Skeletal muscle tissue (tissue), 4 donors: ENCODE measurements around the gene PRR3. TPM values are rescaled to one million over a fixed set of nuclear protein-coding genes. Genes with fewer than 3 reads are reported as not detected.
"Not testable (repeated sequence)": the region's sequence is repeated elsewhere in the genome, so short reads cannot be mapped to it uniquely, and the experiment has no call there.

ENCODE experiments used
- H3K27ac ChIP-seq: one replicate; pipeline ENCODE4 v1.7.0; 2013; ENCODE audit warnings: mild to moderate bottlenecking, low read depth, low read length, inconsistent platforms
- H3K27me3 ChIP-seq, 3 donors: one replicate each; pipeline ENCODE4 v1.7.0; 2013; ENCODE audit warnings: low read length in 3 of 3; ENCODE audit not compliant: control insufficient read depth in 3 of 3, insufficient read depth in 3 of 3
- H3K36me3 ChIP-seq, 3 donors: one replicate each; pipeline ENCODE4 v1.7.0; 2013; ENCODE audit warnings: low read length in 3 of 3; ENCODE audit not compliant: control insufficient read depth in 3 of 3, insufficient read depth in 3 of 3
- H3K4me1 ChIP-seq, 3 donors: one replicate each; pipeline ENCODE4 v1.7.0; 2013; ENCODE audit warnings: low read length in 3 of 3, mild to moderate bottlenecking in 3 of 3; ENCODE audit not compliant: control insufficient read depth in 3 of 3, insufficient read depth in 3 of 3
- H3K4me3 ChIP-seq, 3 donors: one replicate each; pipeline ENCODE4 v1.7.0; 2013; ENCODE audit warnings: low read length in 3 of 3
- H3K9ac ChIP-seq, 3 donors: one replicate each; pipeline ENCODE4 v1.7.0; 2013; ENCODE audit warnings: low read length in 3 of 3, mild to moderate bottlenecking in 3 of 3, moderate library complexity in 2 of 3, low read depth in 1 of 3
- H3K9me3 ChIP-seq, 3 donors: one replicate each; pipeline ENCODE4 v1.7.0; 2013; ENCODE audit warnings: low read length in 3 of 3; ENCODE audit not compliant: control insufficient read depth in 3 of 3
- total RNA-seq: library from RNA; depleted of rRNA; stranded (reverse); fragments of >200 nt; gene quantifications from one replicate; pipeline ENCODE4 v1.2.3, GENCODE V29; 2014
- donor health status: Osteomylitis.

The PRR3 gene
- total RNA-seq, 1 donor from 2014 or later: 3.7 TPM

GRCh38 chr6:30591008-30591407 lies 33.9 kb downstream of the PRR3 start:
- H3K36me3 ChIP-seq: peaks cover 26 to 58% (median 55%) of the 10 kb centered on the region in 3 donors
- H3K27me3 ChIP-seq: no peaks in the 10 kb centered on the region
- no peaks in the 10 kb centered on the region for H3K9me3 ChIP-seq
- H3K27ac ChIP-seq: peak overlapping the region; percentile 36
- H3K4me3 ChIP-seq: no peak overlapping the region
- peaks cover 0 to 6% (median 0%) of the 10 kb centered on the region in 3 donors for H3K4me1 ChIP-seq
- peak overlapping the region in 1 of 3 donors; percentile 33 for H3K9ac ChIP-seq

- Histone ChIP-seq H3K27me3 (no peaks in the 10 kb centered on the region), H3K4me3 (no peak overlapping the region), H3K9ac (no peak overlapping the region), H3K9me3 (no peaks in the 10 kb centered on the region), H3K36me3 (peaks cover 21 to 48% (median 45%) of the 10 kb centered on the region in 3 donors), H3K4me1 (peaks cover 0 to 6% (median 0%) of the 10 kb centered on the region in 3 donors), H3K27ac (no peak overlapping the region)
Measured at GRCh38 chr6:30592287-30592686, 35.2 kb downstream of the PRR3 start.

- H3K27ac ChIP-seq, H3K27me3 ChIP-seq, H3K9me3 ChIP-seq, H3K4me3 ChIP-seq, H3K4me1 ChIP-seq: not testable (repeated sequence)
- Histone ChIP-seq H3K36me3 (peaks cover 19 to 30% (median 30%) of the 10 kb centered on the region in 3 donors), H3K9ac (peak overlapping the region in 1 of 3 donors; percentile 57)
Measured at GRCh38 chr6:30597315-30598144, 40.4 kb downstream of the PRR3 start.

GRCh38 chr6:30598912-30599624 lies 42.0 kb downstream of the PRR3 start:
- Histone ChIP-seq H3K4me3 (no peak overlapping the region), H3K27me3 (no peaks in the 10 kb centered on the region), H3K4me1 (no peaks in the 10 kb centered on the region), H3K9ac (no peak overlapping the region), H3K27ac (no peak overlapping the region), H3K9me3 (no peaks in the 10 kb centered on the region), H3K36me3 (peaks cover 34 to 44% (median 43%) of the 10 kb centered on the region in 3 donors)

GRCh38 chr6:30599625-30600324 lies 42.7 kb downstream of the PRR3 start:
- H3K36me3 ChIP-seq: peaks cover 41 to 44% (median 43%) of the 10 kb centered on the region in 3 donors
- no peak overlapping the region for H3K27ac ChIP-seq
- no peaks in the 10 kb centered on the region for H3K4me1 ChIP-seq

GRCh38 chr6:30600451-30600961 lies 43.4 kb downstream of the PRR3 start:
- Histone ChIP-seq H3K9ac (no peak overlapping the region), H3K4me3 (no peak overlapping the region), H3K36me3 (peaks cover 48 to 50% (median 49%) of the 10 kb centered on the region in 3 donors), H3K27ac (no peak overlapping the region), H3K4me1 (no peaks in the 10 kb centered on the region), H3K9me3 (no peaks in the 10 kb centered on the region), H3K27me3 (no peaks in the 10 kb centered on the region)

More at GRCh38 chr6:30599625-30600324, 42.7 kb downstream of the PRR3 start:
- Histone ChIP-seq H3K27me3 (no peaks in the 10 kb centered on the region), H3K9me3 (no peaks in the 10 kb centered on the region), H3K4me3 (no peak overlapping the region), H3K9ac (no peak overlapping the region)

GRCh38 chr6:30601436-30601814 lies 44.3 kb downstream of the PRR3 start:
- Histone ChIP-seq H3K27ac (no peak overlapping the region), H3K4me3 (no peak overlapping the region), H3K27me3 (no peaks in the 10 kb centered on the region), H3K9me3 (no peaks in the 10 kb centered on the region), H3K4me1 (no peaks in the 10 kb centered on the region), H3K36me3 (peaks cover 55 to 58% (median 57%) of the 10 kb centered on the region in 3 donors), H3K9ac (no peak overlapping the region)

- Histone ChIP-seq H3K27me3 (no peaks in the 10 kb centered on the region), H3K4me3 (no peak overlapping the region), H3K27ac (no peak overlapping the region), H3K9me3 (no peaks in the 10 kb centered on the region), H3K9ac (no peak overlapping the region), H3K36me3 (peaks cover 61 to 64% (median 63%) of the 10 kb centered on the region in 3 donors), H3K4me1 (no peaks in the 10 kb centered on the region)
Measured at GRCh38 chr6:30601815-30602641, 44.9 kb downstream of the PRR3 start.

- peaks cover 75 to 82% (median 79%) of the 10 kb centered on the region in 3 donors for H3K36me3 ChIP-seq
- no peaks in the 10 kb centered on the region for H3K4me1 ChIP-seq
- H3K9me3 ChIP-seq: no peaks in the 10 kb centered on the region
- no peaks in the 10 kb centered on the region for H3K27me3 ChIP-seq
- no peak overlapping the region for H3K9ac ChIP-seq
- no peak overlapping the region for H3K4me3 ChIP-seq
- H3K27ac ChIP-seq: no peak overlapping the region
Measured at GRCh38 chr6:30603961-30604360, 46.9 kb downstream of the PRR3 start.
